Common myeloid progenitor, CD34-positive (primary cell): ENCODE results near the gene ROBO1.

ENCODE experiments used
- CTCF ChIA-PET: fragments of 350-600 bp; sonication (Branson Sonifier 250); formaldehyde crosslinking; loops from one replicate; lab custom pipeline; 2021; ENCODE audit warnings: antibody characterized with exemption; lab: Charles Lee
- POLR2A ChIA-PET: fragments of 350-600 bp; sonication (Branson Sonifier 250); formaldehyde crosslinking; loops from one replicate; lab custom pipeline; 2021; ENCODE audit warnings: antibody characterized with exemption; lab: Charles Lee
- DNase-seq, 3 donors: peaks; one replicate each; pipeline versions ENCODE4 v3.0.0 to v3.0.0-alpha.2; 2013
- H3K27ac ChIP-seq, 2 experiments: 1 replicate in 1 of 2; 2 replicates in 1 of 2; pipeline ENCODE4 v1.7.0; 2013; ENCODE audit warnings: inconsistent platforms in 2 of 2, low read length in 2 of 2, mild to moderate bottlenecking in 2 of 2, low read depth in 1 of 2, moderate library complexity in 1 of 2; ENCODE audit not compliant: severe bottlenecking in 2 of 2, insufficient read depth in 1 of 2, poor library complexity in 1 of 2
- H3K27me3 ChIP-seq, 5 experiments: replicated peaks in 2 of 5; 1 replicate in 3 of 5; 2 replicates in 2 of 5; pipeline versions ENCODE4 v1.6.1 to v1.7.0; 2013; ENCODE audit warnings: low read length in 4 of 5, mild to moderate bottlenecking in 2 of 5, moderate library complexity in 2 of 5, inconsistent platforms in 1 of 5; ENCODE audit not compliant: insufficient read depth in 5 of 5, control insufficient read depth in 4 of 5
- H3K36me3 ChIP-seq, 4 experiments: 1 replicate in 2 of 4; 2 replicates in 2 of 4; pipeline versions ENCODE4 v1.6.1 to v1.7.0; 2013; ENCODE audit warnings: low read length in 3 of 4, control low read depth in 1 of 4, mild to moderate bottlenecking in 1 of 4; ENCODE audit not compliant: control insufficient read depth in 4 of 4, insufficient read depth in 4 of 4
- H3K4me1 ChIP-seq, 4 experiments: 1 replicate in 3 of 4; 2 replicates in 1 of 4; pipeline versions ENCODE4 v1.6.1 to v1.7.1; 2013; ENCODE audit warnings: low read length in 3 of 4, mild to moderate bottlenecking in 3 of 4, control low read depth in 1 of 4, inconsistent platforms in 1 of 4, moderate library complexity in 1 of 4; ENCODE audit not compliant: control insufficient read depth in 4 of 4, insufficient read depth in 4 of 4; ENCODE audit errors: control extremely low read depth in 1 of 4
- H3K4me3 ChIP-seq, 7 experiments: 1 replicate in 4 of 7; 2 replicates in 3 of 7; pipeline versions ENCODE4 v1.5.1 to v1.7.0; 2013; ENCODE audit warnings: mild to moderate bottlenecking in 7 of 7, low read length in 6 of 7, moderate library complexity in 6 of 7, inconsistent platforms in 2 of 7, low read depth in 2 of 7, control low read depth in 1 of 7; ENCODE audit not compliant: insufficient read depth in 4 of 7, control insufficient read depth in 1 of 7; ENCODE audit errors: extremely low read depth in 1 of 7
- H3K9me3 ChIP-seq, 5 experiments: 1 replicate in 4 of 5; 2 replicates in 1 of 5; pipeline versions ENCODE4 v1.6.1 to v1.7.1; 2013; ENCODE audit warnings: low read length in 4 of 5, mild to moderate bottlenecking in 2 of 5, inconsistent platforms in 1 of 5, low read depth in 1 of 5, moderate library complexity in 1 of 5; ENCODE audit not compliant: control insufficient read depth in 4 of 5, insufficient read depth in 2 of 5; ENCODE audit errors: control extremely low read depth in 1 of 5
- WGBS: methylation state at CpG from one replicate; pipeline ENCODE4 v1.1.5; 2013; ENCODE audit not compliant: insufficient coverage; 5-methylcytosine and 5-hydroxymethylcytosine counted together

The ROBO1 gene

GRCh38 chr3:79362571-79363270, 405.1 kb downstream of the ROBO1 start:
- peaks cover 0 to 5% (median 0%) of the 10 kb centered on the region in 5 experiments for H3K27me3 ChIP-seq
- no peaks in the 10 kb centered on the region for H3K36me3 ChIP-seq
- ChIA-PET POLR2A (no interaction called here), CTCF (interaction anchor here (0.7 to 2.1 kb wide), 3 partner anchors 10 to 27 kb away, joined by 3 to 14 read pairs (median 3); no protein-coding TSS in a partner anchor)
- H3K4me1 ChIP-seq, result no peaks in the 10 kb centered on the region
- H3K4me3 ChIP-seq, result no peak overlapping the region
- WGBS, result 100% methylated on average over 1 of the region's 3 CpGs
- no peak overlapping the region for H3K27ac ChIP-seq
- no peaks in the 10 kb centered on the region for H3K9me3 ChIP-seq
- no peak for DNase-seq

DNA sequence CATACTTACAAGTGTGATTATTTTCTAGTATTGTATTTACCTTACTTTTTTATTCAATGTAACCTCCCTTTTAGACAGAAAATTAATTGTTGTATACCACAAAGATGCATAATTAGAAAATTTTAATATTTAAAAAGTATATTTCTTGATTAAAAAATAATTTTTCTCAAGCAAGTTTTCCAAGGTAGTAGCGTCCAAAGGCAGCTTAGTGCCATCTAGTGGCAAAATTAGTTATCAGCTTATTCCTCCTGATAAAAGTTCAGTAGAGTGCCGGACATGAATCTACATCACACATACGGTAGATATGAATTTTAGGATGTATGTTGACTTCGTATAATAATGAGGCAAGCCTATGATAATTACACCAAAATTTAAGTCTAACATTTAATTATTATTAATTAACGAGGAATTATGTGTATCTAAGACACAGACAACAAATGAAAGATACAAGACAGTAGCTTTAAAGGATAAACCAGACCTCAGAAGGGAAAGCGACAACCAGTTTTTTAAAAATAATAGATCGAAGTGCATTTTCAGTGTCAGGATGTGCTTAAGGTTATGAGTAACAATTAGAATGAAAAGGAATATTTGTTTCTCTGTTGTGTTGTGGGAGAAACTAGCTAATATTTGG, 405.9 kb downstream of the ROBO1 start:
- CTCF ChIA-PET, result interaction anchor here (0.7 to 2.1 kb wide), 3 partner anchors 11 to 26 kb away, joined by 3 to 14 read pairs (median 3); no protein-coding TSS in a partner anchor
- peaks cover 0 to 5% (median 0%) of the 10 kb centered on the region in 5 experiments for H3K27me3 ChIP-seq
- peak in 2 of 3 donors; percentile 17 for DNase-seq
- H3K4me1 ChIP-seq, result no peaks in the 10 kb centered on the region
- H3K4me3 ChIP-seq, result no peak overlapping the region
- no peaks in the 10 kb centered on the region for H3K9me3 ChIP-seq
- WGBS, result 60% methylated on average over 2 of the region's 7 CpGs
- no peaks in the 10 kb centered on the region for H3K36me3 ChIP-seq
- POLR2A ChIA-PET, result no interaction called here
- H3K27ac ChIP-seq, result no peak overlapping the region

- no peak for DNase-seq
- H3K9me3 ChIP-seq, result no peaks in the 10 kb centered on the region
- no peaks in the 10 kb centered on the region for H3K36me3 ChIP-seq
- H3K4me3 ChIP-seq, result no peak overlapping the region
- POLR2A ChIA-PET, result no interaction called here
- peaks cover 0 to 3% (median 0%) of the 10 kb centered on the region in 5 experiments for H3K27me3 ChIP-seq
- H3K27ac ChIP-seq, result no peak overlapping the region
- 100% methylated on average over 1 of the region's 4 CpGs for WGBS
- CTCF ChIA-PET, result interaction anchor here (1.7 kb wide), 1 partner anchor 15 kb away, joined by 5 read pairs; no protein-coding TSS in a partner anchor
- no peaks in the 10 kb centered on the region for H3K4me1 ChIP-seq
Measured at GRCh38 chr3:79358327-79358726, 409.5 kb downstream of the ROBO1 start.

DNA sequence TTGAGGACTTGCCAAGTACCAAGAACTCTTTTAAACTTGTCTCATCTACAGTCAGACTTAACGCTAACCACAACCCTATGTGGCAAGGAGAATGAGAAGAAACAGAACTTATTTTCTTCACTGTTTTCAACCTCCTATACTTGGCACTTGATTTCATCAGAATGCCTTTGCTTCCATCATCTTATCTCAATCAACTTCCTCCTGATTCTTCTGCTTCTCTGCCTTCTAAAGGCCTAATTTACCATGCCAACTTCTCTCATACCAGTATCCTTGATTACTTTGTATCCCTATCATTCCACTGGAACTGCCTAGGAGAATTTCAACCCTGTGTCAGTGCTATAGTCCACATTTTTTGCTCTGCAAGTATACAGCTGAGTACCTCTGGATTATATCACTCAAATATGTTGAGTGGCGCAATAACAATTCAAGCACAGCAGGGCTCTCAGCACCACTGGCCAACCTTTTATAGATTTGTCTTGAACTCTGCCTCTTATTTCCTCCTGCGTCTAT, 413.6 kb downstream of the ROBO1 start:
- Histone ChIP-seq H3K4me3 (no peak overlapping the region), H3K27ac (no peak overlapping the region), H3K4me1 (no peaks in the 10 kb centered on the region), H3K36me3 (no peaks in the 10 kb centered on the region), H3K27me3 (no peaks in the 10 kb centered on the region), H3K9me3 (no peaks in the 10 kb centered on the region)
- WGBS, result 92% methylated on average over 3 of the region's 3 CpGs
- ChIA-PET CTCF (no interaction called here), POLR2A (no interaction called here)
- no peak for DNase-seq

DNA sequence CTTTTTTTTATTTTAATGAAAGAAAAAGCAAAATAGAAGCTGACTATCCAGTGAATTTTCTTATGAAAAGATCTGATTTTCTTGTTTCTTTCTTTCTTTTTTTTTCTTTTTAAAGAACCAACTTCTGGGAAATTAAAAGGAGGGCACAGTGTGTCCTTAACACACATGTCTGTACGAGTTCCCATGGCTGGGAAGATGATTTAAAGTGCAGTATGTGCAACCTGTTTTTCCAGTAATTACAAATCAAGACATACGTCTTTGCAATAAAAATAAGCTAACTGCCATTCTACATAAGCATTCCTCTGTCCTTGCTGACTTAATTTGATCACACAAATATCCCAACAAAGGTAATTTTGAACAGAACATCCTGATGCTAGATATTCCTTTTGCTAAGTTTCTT, 416.1 kb downstream of the ROBO1 start:
- ChIA-PET CTCF (no interaction called here), POLR2A (no interaction called here)
- 100% methylated on average over 1 of the region's 2 CpGs for WGBS
- H3K9me3 ChIP-seq, result no peaks in the 10 kb centered on the region
- no peaks in the 10 kb centered on the region for H3K36me3 ChIP-seq
- no peaks in the 10 kb centered on the region for H3K27me3 ChIP-seq
- DNase-seq, result no peak
- H3K4me3 ChIP-seq, result no peak overlapping the region
- no peaks in the 10 kb centered on the region for H3K4me1 ChIP-seq
- H3K27ac ChIP-seq, result no peak overlapping the region

- H3K4me3 ChIP-seq, result no peak overlapping the region
- DNase-seq, result no peak
- POLR2A ChIA-PET, result no interaction called here
- no peaks in the 10 kb centered on the region for H3K9me3 ChIP-seq
- H3K27me3 ChIP-seq, result no peaks in the 10 kb centered on the region
- CTCF ChIA-PET, result no interaction called here
- no peaks in the 10 kb centered on the region for H3K36me3 ChIP-seq
- 68% methylated on average over 2 of the region's 4 CpGs for WGBS
- no peak overlapping the region for H3K27ac ChIP-seq
- no peaks in the 10 kb centered on the region for H3K4me1 ChIP-seq
Measured at GRCh38 chr3:79344876-79345871, 422.6 kb downstream of the ROBO1 start.
